ENCODE measurements around the gene GALNT9. TPM values are rescaled to one million over a fixed set of nuclear protein-coding genes. Genes with fewer than 3 reads are reported as not detected.

The GALNT9 gene
- total and polyA plus RNA-seq, 2 donors (not counting 1 experiment from before 2014, with no cell fraction given) = 0.10 to 2.8 TPM

- H3K27me3 ChIP-seq (ENCODE audit: control insufficient read depth, insufficient read depth, low read length) = peaks cover 4% of the 10 kb centered on the region
- no peaks in the 10 kb centered on the region for H4K20me1 ChIP-seq (ENCODE audit: control insufficient read depth, extremely low read depth, insufficient read depth, low read length)
- H3K79me2 ChIP-seq (ENCODE audit: control insufficient read depth, insufficient read depth, low read length) = no peaks in the 10 kb centered on the region
- peaks cover 3% of the 10 kb centered on the region for H3K9me3 ChIP-seq (ENCODE audit: control insufficient read depth, insufficient read depth, low read depth, low read length)
- no peak overlapping the region for H2AFZ ChIP-seq (ENCODE audit: low read length)
- no peak overlapping the region for H3K4me2 ChIP-seq (ENCODE audit: extremely low read depth, insufficient read depth, low read length)
- no peaks in the 10 kb centered on the region for H3K36me3 ChIP-seq (ENCODE audit: control insufficient read depth, insufficient read depth, low read length)
- H3K27ac ChIP-seq (ENCODE audit: insufficient read depth, low read length) = no peak overlapping the region
- TF ChIP-seq EZH2 (IDR thresholded peaks at IDR 0.05; ENCODE audit: low read length, missing control alignments) (no peak), CTCF (conservative IDR thresholded peaks at IDR 0.05 in 1 of 2, IDR thresholded peaks at IDR 0.05 in 1 of 2; ENCODE audit: low read depth in 1 of 2, low read length in 2 of 2) (no peak)
- H3K9ac ChIP-seq (ENCODE audit: insufficient read depth, low read length) = no peak overlapping the region
- no peak for DNase-seq (ENCODE audit: low read depth in 2 of 2)
- no peak overlapping the region for H3K4me3 ChIP-seq (replicated peaks in 1 of 4; ENCODE audit: control extremely low read depth in 1 of 4, insufficient read depth in 1 of 4, low read depth in 3 of 4, low read length in 4 of 4)
- H3K4me1 ChIP-seq (ENCODE audit: control insufficient read depth, extremely low read depth, insufficient read depth, low read length) = no peaks in the 10 kb centered on the region
Observed at GRCh38 chr12:132271755-132272092, 57.7 kb downstream of the GALNT9 start.

GRCh38 chr12:132270969-132271754, 58.2 kb downstream of the GALNT9 start:
- Histone ChIP-seq H3K27ac (ENCODE audit: insufficient read depth, low read length) (no peak overlapping the region), H3K4me1 (ENCODE audit: control insufficient read depth, extremely low read depth, insufficient read depth, low read length) (no peaks in the 10 kb centered on the region), H3K4me3 (replicated peaks in 1 of 4; ENCODE audit: control extremely low read depth in 1 of 4, insufficient read depth in 1 of 4, low read depth in 3 of 4, low read length in 4 of 4) (no peak overlapping the region), H3K9me3 (ENCODE audit: control insufficient read depth, insufficient read depth, low read depth, low read length) (peaks cover 3% of the 10 kb centered on the region), H3K4me2 (ENCODE audit: extremely low read depth, insufficient read depth, low read length) (no peak overlapping the region), H3K27me3 (ENCODE audit: control insufficient read depth, insufficient read depth, low read length) (no peaks in the 10 kb centered on the region), H3K79me2 (ENCODE audit: control insufficient read depth, insufficient read depth, low read length) (no peaks in the 10 kb centered on the region), H4K20me1 (ENCODE audit: control insufficient read depth, extremely low read depth, insufficient read depth, low read length) (no peaks in the 10 kb centered on the region), H3K9ac (ENCODE audit: insufficient read depth, low read length) (no peak overlapping the region), H3K36me3 (ENCODE audit: control insufficient read depth, insufficient read depth, low read length) (no peaks in the 10 kb centered on the region), H2AFZ (ENCODE audit: low read length) (no peak overlapping the region)
- no peak for DNase-seq (ENCODE audit: low read depth in 2 of 2)
- TF ChIP-seq EZH2 (IDR thresholded peaks at IDR 0.05; ENCODE audit: low read length, missing control alignments) (no peak), CTCF (conservative IDR thresholded peaks at IDR 0.05 in 1 of 2, IDR thresholded peaks at IDR 0.05 in 1 of 2; ENCODE audit: low read depth in 1 of 2, low read length in 2 of 2) (no peak)

- Histone ChIP-seq H3K4me2 (ENCODE audit: extremely low read depth, insufficient read depth, low read length) (no peak overlapping the region), H4K20me1 (ENCODE audit: control insufficient read depth, extremely low read depth, insufficient read depth, low read length) (no peaks in the 10 kb centered on the region), H3K4me1 (ENCODE audit: control insufficient read depth, extremely low read depth, insufficient read depth, low read length) (no peaks in the 10 kb centered on the region), H3K27me3 (ENCODE audit: control insufficient read depth, insufficient read depth, low read length) (no peaks in the 10 kb centered on the region), H3K36me3 (ENCODE audit: control insufficient read depth, insufficient read depth, low read length) (no peaks in the 10 kb centered on the region), H3K4me3 (replicated peaks in 1 of 4; ENCODE audit: control extremely low read depth in 1 of 4, insufficient read depth in 1 of 4, low read depth in 3 of 4, low read length in 4 of 4) (no peak overlapping the region), H3K9me3 (ENCODE audit: control insufficient read depth, insufficient read depth, low read depth, low read length) (peaks cover 3% of the 10 kb centered on the region), H2AFZ (ENCODE audit: low read length) (no peak overlapping the region), H3K9ac (ENCODE audit: insufficient read depth, low read length) (no peak overlapping the region), H3K27ac (ENCODE audit: insufficient read depth, low read length) (no peak overlapping the region), H3K79me2 (ENCODE audit: control insufficient read depth, insufficient read depth, low read length) (no peaks in the 10 kb centered on the region)
- DNase-seq (ENCODE audit: low read depth in 2 of 2) = no peak
- TF ChIP-seq CTCF (conservative IDR thresholded peaks at IDR 0.05 in 1 of 2, IDR thresholded peaks at IDR 0.05 in 1 of 2; ENCODE audit: low read depth in 1 of 2, low read length in 2 of 2) (no peak), EZH2 (IDR thresholded peaks at IDR 0.05; ENCODE audit: low read length, missing control alignments) (no peak)
Observed at GRCh38 chr12:132270516-132270915, 58.9 kb downstream of the GALNT9 start.
